Endothelial cell of umbilical vein (primary cell): ENCODE data around the gene RALGPS2. TPM values are rescaled to one million over a fixed set of nuclear protein-coding genes. Genes with fewer than 3 reads are reported as not detected.

Experiments
- BruUV-seq: library from RNA; stranded (reverse); fragments of 400-500 nt; replicated peaks from 2 replicates; lab custom pipeline; 2021; lab: Mats Ljungman, UMichigan
- CTCF ChIA-PET: fragments of 300-600, 350-600 bp; sonication (Branson Sonifier 250); formaldehyde crosslinking; loops from one replicate; lab custom pipeline; 2021; ENCODE audit warnings: antibody characterized with exemption, inconsistent platforms; lab: Charles Lee
- POLR2A ChIA-PET: fragments of 300-600, 350-600 bp; sonication (Branson Sonifier 250); formaldehyde crosslinking; loops from one replicate; lab custom pipeline; 2021; ENCODE audit warnings: antibody characterized with exemption, inconsistent platforms; lab: Charles Lee
- DNase-seq: peaks from one replicate; pipeline ENCODE4 v3.0.0-alpha.2; 2011; ENCODE audit warnings: low read depth, low spot score
- FAIRE-seq: peaks from 2 replicates; lab custom pipeline; 2011; peaks lifted over from hg19 to GRCh38; lab: Jason Lieb, UNC
- H2AFZ ChIP-seq: 2 replicates; pipeline ENCODE4 v1.6.0; 2012; ENCODE audit warnings: low read depth, low read length, control low read depth, inconsistent platforms
- H3K27ac ChIP-seq: 2 replicates; pipeline ENCODE4 v1.5.1; 2011; ENCODE audit warnings: low read depth, mild to moderate bottlenecking, control low read depth, low read length, moderate library complexity; ENCODE audit not compliant: insufficient read depth
- H3K27me3 ChIP-seq, 2 experiments: 2 replicates each; pipeline versions ENCODE4 v1.6.0 to v1.6.1; 2011; ENCODE audit warnings: low read length in 2 of 2, mixed read lengths in 1 of 2; ENCODE audit not compliant: control insufficient read depth in 2 of 2, insufficient read depth in 2 of 2
- H3K36me3 ChIP-seq, 2 experiments: 2 replicates in 1 of 2; 3 replicates in 1 of 2; pipeline ENCODE4 v1.5.1; 2011; ENCODE audit warnings: low read length in 2 of 2, mild to moderate bottlenecking in 1 of 2, moderate library complexity in 1 of 2; ENCODE audit not compliant: control insufficient read depth in 2 of 2, insufficient read depth in 2 of 2; ENCODE audit errors: extremely low read depth in 1 of 2
- H3K4me1 ChIP-seq: 3 replicates; pipeline ENCODE4 v1.5.1; 2011; ENCODE audit warnings: mild to moderate bottlenecking, low read length; ENCODE audit not compliant: control insufficient read depth, insufficient read depth; ENCODE audit errors: extremely low read depth
- H3K4me2 ChIP-seq: 2 replicates; pipeline ENCODE4 v1.6.1; 2011; ENCODE audit warnings: low read length, control low read depth, mixed read lengths; ENCODE audit not compliant: insufficient read depth
- H3K4me3 ChIP-seq, 3 experiments: fragments of 200-600 bp in 1 of 3; sonication (generic), shearing (Covaris generic) in 1 of 3; replicated peaks in 1 of 3; 2 replicates each; pipeline ENCODE4 v1.5.1; 2011 to 2016; ENCODE audit warnings: control low read depth in 3 of 3, low read length in 3 of 3, mild to moderate bottlenecking in 2 of 3, inconsistent platforms in 1 of 3, low read depth in 1 of 3, moderate library complexity in 1 of 3; ENCODE audit not compliant: insufficient read depth in 1 of 3
- H3K79me2 ChIP-seq: 2 replicates; pipeline ENCODE4 v1.6.0; 2012; ENCODE audit warnings: low read length, inconsistent platforms; ENCODE audit not compliant: control insufficient read depth, insufficient read depth
- H3K9ac ChIP-seq: replicated peaks from 2 replicates; pipeline ENCODE3; 2011; ENCODE audit warnings: low read length, control low read depth; ENCODE audit not compliant: insufficient read depth; ENCODE audit errors: extremely low read depth
- H3K9me1 ChIP-seq: replicated peaks from 3 replicates; pipeline ENCODE4 v1.6.0; 2011; ENCODE audit warnings: mild to moderate bottlenecking, low read length; ENCODE audit not compliant: control insufficient read depth, insufficient read depth; ENCODE audit errors: extremely low read depth
- H3K9me3 ChIP-seq: replicated peaks from 2 replicates; pipeline ENCODE4 v1.5.1; 2012; ENCODE audit warnings: low read length, inconsistent platforms; ENCODE audit not compliant: control insufficient read depth, insufficient read depth
- H4K20me1 ChIP-seq: replicated peaks from 2 replicates; pipeline ENCODE3; 2011; ENCODE audit warnings: mild to moderate bottlenecking, low read length; ENCODE audit not compliant: control insufficient read depth, insufficient read depth; ENCODE audit errors: extremely low read depth
- CTCF ChIP-seq, 2 donors: IDR thresholded peaks; 1 replicate in 1 of 2; 2 replicates in 1 of 2; pipeline ENCODE4 v1.5.1; 2011; ENCODE audit warnings: low read length in 2 of 2, mild to moderate bottlenecking in 2 of 2, moderate library complexity in 2 of 2, control low read depth in 1 of 2, inconsistent platforms in 1 of 2, low read depth in 1 of 2; ENCODE audit not compliant: insufficient read depth in 1 of 2; ENCODE audit errors: extremely low read depth in 1 of 2
- EZH2 ChIP-seq: IDR thresholded peaks from 2 replicates; pipeline ENCODE4 v1.6.1; 2012; ENCODE audit warnings: borderline replicate concordance, low read depth, mild to moderate bottlenecking, moderate library complexity, low read length, inconsistent platforms; ENCODE audit not compliant: severe bottlenecking
- FOS ChIP-seq: IDR thresholded peaks from 2 replicates; pipeline ENCODE4 v1.6.1; 2011; ENCODE audit warnings: mild to moderate bottlenecking, low read length, moderate library complexity, borderline replicate concordance; ENCODE audit not compliant: insufficient read depth
- GATA2 ChIP-seq: IDR thresholded peaks from 2 replicates; pipeline ENCODE4 v1.7.0; 2011; ENCODE audit warnings: low read depth, mild to moderate bottlenecking, moderate library complexity, mixed read lengths, low read length; ENCODE audit not compliant: insufficient read length, insufficient read depth
- JUN ChIP-seq: IDR thresholded peaks from 2 replicates; pipeline ENCODE4 v1.6.1; 2011; ENCODE audit warnings: borderline replicate concordance, low read depth; ENCODE audit not compliant: insufficient read length, insufficient read depth
- MYC ChIP-seq: IDR thresholded peaks from one replicate; pipeline ENCODE4 v1.6.1; 2011; ENCODE audit warnings: mild to moderate bottlenecking, low read depth, low read length
- POLR2A ChIP-seq: IDR thresholded peaks from 2 replicates; pipeline ENCODE4 v1.6.1; 2012; ENCODE audit warnings: low read depth, mild to moderate bottlenecking, control low read depth, low read length
- POLR2AphosphoS5 ChIP-seq: IDR thresholded peaks from 2 replicates; pipeline ENCODE4 v1.6.1; 2012; ENCODE audit warnings: low read depth, mild to moderate bottlenecking, control low read depth, low read length, moderate library complexity; ENCODE audit not compliant: insufficient read depth
- dilution Hi-C: fragments of 300-500 bp; cut with MboI; formaldehyde crosslinking; loops from one replicate; pipeline ENCODE4 v1.15.0; 2019; ENCODE audit warnings: low sequenced_read_pairs; ENCODE audit not compliant: extremely low pct_ligation_motif_present
- intact Hi-C: fragments of 100-400 bp; cut with micrococcal nuclease; formaldehyde crosslinking; loops from one replicate; pipeline ENCODE4 v1.10.0; 2022
- polyA plus RNA-seq, 4 experiments: library from polyadenylated mRNA; depleted of rRNA in 3 of 4; stranded (reverse) in 3 of 4; unstranded in 1 of 4; fragments of >200 nt; gene quantifications; 2 replicates each; pipeline versions ENCODE4 v1.2.1 to v1.2.3, GENCODE V29; 2011 to 2012; ENCODE audit warnings: missing spikeins in 1 of 4
- total RNA-seq: library from RNA; stranded (reverse); gene quantifications from 2 replicates; pipeline ENCODE4 v1.2.3, GENCODE V29; 2021
- TF ChIP-seq, protein P1 (sequence below): IDR thresholded peaks from 2 replicates; pipeline ENCODE4 v1.6.1; 2011; ENCODE audit not compliant: insufficient read depth, insufficient read length

Gene RALGPS2
- total and polyA plus RNA-seq, 2 donors (not counting 3 experiments of a cell fraction or from before 2014, with no cell fraction given): 4.6 to 27.7 TPM

GRCh38 chr1:178870944-178871343 is 145.9 kb downstream of the RALGPS2 start, which contains the start of gene ANGPTL1:
Gene ANGPTL1, minus strand, starts transcription at chr1:178871077. Its CDS starts 5,301 bp downstream, at chr1:178865776.
- DNase-seq (peak; percentile 71), FAIRE-seq (no peak)
- no peaks in the 10 kb centered on the region for H3K79me2 ChIP-seq
- H3K9me1 ChIP-seq: no peaks in the 10 kb centered on the region
- no peak within 1 kb of the TSS for H3K4me3 ChIP-seq
- BruUV-seq: no TSS peak
- peaks cover 3% of the 10 kb centered on the region for H4K20me1 ChIP-seq
- dilution Hi-C loops (no loop called here), intact Hi-C loops (loop anchor here (2.0 kb wide), 2 partner anchors 22 to 328 kb away; no protein-coding TSS in a partner anchor)
- H3K4me2 ChIP-seq: peak within 1 kb of the TSS; percentile 4
- no peak within 1 kb of the TSS for H2AFZ ChIP-seq
- H3K9me3 ChIP-seq: no peaks in the 10 kb centered on the region
- no peak within 1 kb of the TSS for H3K27ac ChIP-seq
- peaks cover 37% of the 10 kb centered on the region for H3K4me1 ChIP-seq
- CTCF ChIA-PET: interaction anchor here (1.2 to 5.9 kb wide), 4 partner anchors 10 to 339 kb away, joined by 3 to 17 read pairs (median 6); no protein-coding TSS in a partner anchor
- no peak within 1 kb of the TSS for H3K9ac ChIP-seq
- H3K27me3 ChIP-seq: no peaks in the 10 kb centered on the region
- no peak for TF ChIP-seq EZH2
- no peak for TF ChIP-seq POLR2A
- no peaks in the 10 kb centered on the region for H3K36me3 ChIP-seq
- POLR2A ChIA-PET: no interaction called here

- DNase-seq (peak; percentile 78), FAIRE-seq (no peak)
- H4K20me1 ChIP-seq: peaks cover 3% of the 10 kb centered on the region
- no peak overlapping the region for H3K27ac ChIP-seq
- dilution Hi-C loops (no loop called here), intact Hi-C loops (loop anchor here (2.0 kb wide), 2 partner anchors 23 to 329 kb away; no protein-coding TSS in a partner anchor)
- no peaks in the 10 kb centered on the region for H3K27me3 ChIP-seq
- POLR2A ChIA-PET: no interaction called here
- no peaks in the 10 kb centered on the region for H3K36me3 ChIP-seq
- no TSS peak for BruUV-seq
- CTCF ChIA-PET: interaction anchor here (0.7 to 5.9 kb wide), 10 partner anchors 9 to 339 kb away, joined by 3 to 17 read pairs (median 4); no protein-coding TSS in a partner anchor
- no peaks in the 10 kb centered on the region for H3K9me3 ChIP-seq
- no peak overlapping the region for H3K9ac ChIP-seq
- no peak overlapping the region for H3K4me3 ChIP-seq
- H2AFZ ChIP-seq: no peak overlapping the region
- H3K9me1 ChIP-seq: no peaks in the 10 kb centered on the region
- H3K4me1 ChIP-seq: peaks cover 37% of the 10 kb centered on the region
- TF ChIP-seq POLR2AphosphoS5: no peak
- no peak for TF ChIP-seq EZH2
- no peak for TF ChIP-seq POLR2A
- TF ChIP-seq GATA2: no peak
- no peak for TF ChIP-seq JUN
- TF ChIP-seq, protein P1, sequence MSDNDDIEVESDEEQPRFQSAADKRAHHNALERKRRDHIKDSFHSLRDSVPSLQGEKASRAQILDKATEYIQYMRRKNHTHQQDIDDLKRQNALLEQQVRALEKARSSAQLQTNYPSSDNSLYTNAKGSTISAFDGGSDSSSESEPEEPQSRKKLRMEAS: no peak
- TF ChIP-seq MYC: no peak
- TF ChIP-seq FOS: no peak
- no peak for TF ChIP-seq CTCF (IDR thresholded peaks at IDR 0.05; ENCODE audit: extremely low read depth in 1 of 2, insufficient read depth in 1 of 2, low read depth in 1 of 2, low read length in 2 of 2)
- H3K4me2 ChIP-seq: peak overlapping the region; percentile 4
- no peaks in the 10 kb centered on the region for H3K79me2 ChIP-seq
These were observed 146.7 kb downstream of the RALGPS2 start for GRCh38 chr1:178871551-178872320.
